ENCODE results near the gene SHROOM3.
A peak's percentile ranks its signal among the peaks of the same experiment; 100 is the strongest.

The SHROOM3 gene

GRCh38 chr4:76624931-76625715 is 190.1 kb downstream of the SHROOM3 start:
- no peak for DNase-seq (ENCODE audit: low spot score)

GRCh38 chr4:76626686-76627465 is 191.8 kb downstream of the SHROOM3 start:
- DNase-seq (ENCODE audit: low spot score): peak; percentile 41

GRCh38 chr4:76628251-76628650 is 193.2 kb downstream of the SHROOM3 start:
- no peak for DNase-seq (ENCODE audit: low spot score)

- no peak for DNase-seq (ENCODE audit: low spot score)
Observed at GRCh38 chr4:76630741-76631140, 195.7 kb downstream of the SHROOM3 start.

- no peak for DNase-seq (ENCODE audit: low spot score)
Observed at GRCh38 chr4:76634220-76634619, 199.2 kb downstream of the SHROOM3 start.

GRCh38 chr4:76637712-76638361 is 202.8 kb downstream of the SHROOM3 start:
- DNase-seq (ENCODE audit: low spot score): no peak

- DNase-seq (ENCODE audit: low spot score): no peak
Observed at GRCh38 chr4:76639288-76639687, 204.3 kb downstream of the SHROOM3 start.

GRCh38 chr4:76640353-76640910 is 205.4 kb downstream of the SHROOM3 start:
- DNase-seq (ENCODE audit: low spot score): no peak

- no peak for DNase-seq (ENCODE audit: low spot score)
Observed at GRCh38 chr4:76641351-76641750, 206.3 kb downstream of the SHROOM3 start.

- no peak for DNase-seq (ENCODE audit: low spot score)
Observed at GRCh38 chr4:76641758-76642157, 206.7 kb downstream of the SHROOM3 start.

GRCh38 chr4:76644831-76645485 is 209.9 kb downstream of the SHROOM3 start:
- no peak for DNase-seq (ENCODE audit: low spot score)

GRCh38 chr4:76649086-76649485 is 214.1 kb downstream of the SHROOM3 start:
- no peak for DNase-seq (ENCODE audit: low spot score)

GRCh38 chr4:76651616-76652015 is 216.6 kb downstream of the SHROOM3 start:
- no peak for DNase-seq (ENCODE audit: low spot score)

GRCh38 chr4:76652389-76652788 is 217.4 kb downstream of the SHROOM3 start:
- no peak for DNase-seq (ENCODE audit: low spot score)

GRCh38 chr4:76654084-76654483 is 219.1 kb downstream of the SHROOM3 start:
- no peak for DNase-seq (ENCODE audit: low spot score)

- DNase-seq (ENCODE audit: low spot score): no peak
Observed at GRCh38 chr4:76654791-76655190, 219.8 kb downstream of the SHROOM3 start.

GRCh38 chr4:76655566-76656479 is 220.8 kb downstream of the SHROOM3 start:
- DNase-seq (ENCODE audit: low spot score): no peak

GRCh38 chr4:76657443-76657842 is 222.4 kb downstream of the SHROOM3 start:
- DNase-seq (ENCODE audit: low spot score): no peak

GRCh38 chr4:76658231-76659102 is 223.4 kb downstream of the SHROOM3 start:
- no peak for DNase-seq (ENCODE audit: low spot score)

GRCh38 chr4:76659103-76659490 is 224.1 kb downstream of the SHROOM3 start:
- no peak for DNase-seq (ENCODE audit: low spot score)

All from D341Med (cell line).